NCI-H1048 (cell line): ENCODE results near the gene MAJIN.
A peak's percentile ranks its signal among the peaks of the same experiment; 100 is the strongest.
"Not testable (repeated sequence)": the region's sequence is repeated elsewhere in the genome, so short reads cannot be mapped to it uniquely, and the experiment has no call there.

ENCODE experiments used
- DNase-seq: peaks from one replicate; lab custom pipeline; 2025; lab: John Stamatoyannopoulos, UW

The MAJIN gene, protein sequence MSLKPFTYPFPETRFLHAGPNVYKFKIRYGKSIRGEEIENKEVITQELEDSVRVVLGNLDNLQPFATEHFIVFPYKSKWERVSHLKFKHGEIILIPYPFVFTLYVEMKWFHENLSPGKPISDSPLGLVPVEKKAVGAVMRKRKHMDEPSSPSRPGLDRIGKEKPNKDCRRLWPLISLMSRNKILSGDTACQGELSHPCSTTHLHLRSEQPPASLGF

DNA sequence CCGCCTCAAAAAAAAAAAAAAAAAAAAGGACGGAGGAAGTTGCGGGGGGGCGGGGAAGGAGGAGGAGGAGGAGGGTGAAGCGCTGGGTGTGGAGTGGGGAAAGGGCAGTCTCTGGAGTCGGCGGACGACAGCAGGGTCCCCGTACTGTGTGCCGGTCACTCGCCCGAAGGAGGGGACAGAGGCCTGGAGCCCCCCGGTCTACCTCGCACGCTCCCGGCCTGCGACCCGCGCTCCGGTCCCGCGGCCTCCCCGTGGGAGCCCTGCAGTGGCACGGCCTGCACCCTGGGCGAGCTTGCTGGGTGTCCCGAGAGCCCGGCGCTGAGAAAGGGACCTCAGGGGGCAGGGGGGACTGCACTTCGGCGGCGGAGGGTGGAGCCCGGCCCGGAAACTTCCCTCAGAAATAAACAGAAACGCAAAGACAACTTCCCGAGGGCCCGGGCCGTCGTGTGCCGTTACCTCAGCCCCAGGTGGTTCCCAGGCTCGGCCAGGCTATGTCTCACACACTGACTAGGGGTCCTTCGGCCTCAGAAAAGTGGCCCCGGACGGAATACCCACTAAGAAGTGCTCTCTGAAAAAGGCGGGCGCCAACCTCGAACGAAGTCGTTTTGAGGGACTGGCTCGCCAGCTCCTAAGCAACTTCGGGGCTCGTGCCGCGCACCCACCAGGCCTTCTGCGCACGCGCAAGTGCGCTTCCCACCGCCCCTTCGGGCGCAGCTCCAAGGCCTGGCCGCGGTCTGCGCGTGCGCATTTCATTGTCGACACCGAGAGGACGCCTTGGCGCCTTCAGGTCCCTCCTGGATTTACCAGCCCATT lies at the start of gene MAJIN:
TSS of gene MAJIN (minus strand) at position 688 of the 813 bp plus-strand sequence. CDS start 12,703 bp downstream, outside the sequence.
- no peak for DNase-seq

DNA sequence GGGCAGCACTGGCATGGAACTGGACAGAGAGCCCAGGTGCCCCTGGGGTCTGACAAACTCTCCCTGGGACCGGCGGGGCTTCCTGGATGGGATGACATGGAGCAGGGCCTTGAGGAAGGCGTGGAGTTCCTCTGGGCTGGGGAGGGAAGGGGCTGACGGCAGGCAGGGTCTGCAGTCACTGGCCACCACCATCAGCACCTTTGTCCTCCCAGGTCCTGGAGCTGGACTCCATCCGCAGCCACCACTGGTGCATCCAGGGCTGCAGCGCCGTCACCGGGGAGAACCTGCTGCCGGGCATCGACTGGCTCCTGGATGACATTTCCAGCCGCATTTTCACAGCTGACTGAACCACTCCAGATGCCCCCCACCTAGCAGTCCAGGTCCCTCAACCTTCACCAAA lies 49.6 kb upstream of the MAJIN start:
- no peak for DNase-seq

- no peak for DNase-seq
Measured at GRCh38 chr11:65021003-65021402, 49.1 kb upstream of the MAJIN start.

DNA sequence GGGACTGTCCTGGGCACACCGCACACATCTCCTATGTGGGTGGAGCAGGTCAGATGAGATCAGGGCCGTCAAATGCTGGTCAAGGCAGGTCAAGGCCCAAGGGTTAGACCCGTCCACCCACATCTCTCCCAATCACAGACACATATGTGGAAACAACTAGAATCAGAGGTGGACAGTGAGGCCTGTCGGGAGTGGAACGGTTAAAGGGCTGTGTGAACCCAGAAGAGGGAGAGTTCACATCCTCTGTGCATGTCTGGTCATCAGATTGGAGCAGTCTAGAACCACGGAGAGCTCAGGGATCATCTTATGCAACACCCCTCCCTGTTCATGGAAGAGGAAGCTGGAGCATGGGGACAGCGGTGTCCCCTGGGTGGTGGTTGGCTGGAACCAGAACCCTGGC lies 47.9 kb upstream of the MAJIN start:
- no peak for DNase-seq

DNA sequence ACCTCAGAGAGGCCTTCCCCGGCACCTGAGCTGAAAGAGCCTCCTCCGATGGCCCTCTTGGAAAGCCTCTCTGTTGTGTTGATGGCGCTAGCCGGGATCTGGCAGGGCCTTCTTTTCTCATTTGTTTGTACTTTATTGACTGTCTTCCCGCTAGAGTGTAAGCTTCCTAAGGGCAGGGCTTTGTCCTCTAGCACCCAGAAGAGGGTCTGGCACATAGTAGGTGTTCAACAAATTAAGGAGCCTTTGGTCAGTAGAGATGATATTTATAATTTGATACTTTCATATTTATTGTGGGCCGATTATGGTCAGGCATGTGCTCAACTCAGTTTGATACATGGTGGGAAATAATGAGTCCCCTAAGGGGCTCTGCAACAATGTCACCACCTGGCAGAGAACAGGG lies 46.0 kb upstream of the MAJIN start:
- DNase-seq: no peak

- DNase-seq: no peak
Measured at GRCh38 chr11:65016705-65017104, 44.8 kb upstream of the MAJIN start.

GRCh38 chr11:65014726-65015227 lies 42.9 kb upstream of the MAJIN start:
- DNase-seq: no peak

- DNase-seq: peak; percentile 85
Measured at GRCh38 chr11:65013888-65014725, 42.2 kb upstream of the MAJIN start, which contains the start of gene ARL2. Gene ARL2, plus strand, starts transcription at chr11:65014160. Its CDS starts 48 bp downstream, at chr11:65014208.

DNA sequence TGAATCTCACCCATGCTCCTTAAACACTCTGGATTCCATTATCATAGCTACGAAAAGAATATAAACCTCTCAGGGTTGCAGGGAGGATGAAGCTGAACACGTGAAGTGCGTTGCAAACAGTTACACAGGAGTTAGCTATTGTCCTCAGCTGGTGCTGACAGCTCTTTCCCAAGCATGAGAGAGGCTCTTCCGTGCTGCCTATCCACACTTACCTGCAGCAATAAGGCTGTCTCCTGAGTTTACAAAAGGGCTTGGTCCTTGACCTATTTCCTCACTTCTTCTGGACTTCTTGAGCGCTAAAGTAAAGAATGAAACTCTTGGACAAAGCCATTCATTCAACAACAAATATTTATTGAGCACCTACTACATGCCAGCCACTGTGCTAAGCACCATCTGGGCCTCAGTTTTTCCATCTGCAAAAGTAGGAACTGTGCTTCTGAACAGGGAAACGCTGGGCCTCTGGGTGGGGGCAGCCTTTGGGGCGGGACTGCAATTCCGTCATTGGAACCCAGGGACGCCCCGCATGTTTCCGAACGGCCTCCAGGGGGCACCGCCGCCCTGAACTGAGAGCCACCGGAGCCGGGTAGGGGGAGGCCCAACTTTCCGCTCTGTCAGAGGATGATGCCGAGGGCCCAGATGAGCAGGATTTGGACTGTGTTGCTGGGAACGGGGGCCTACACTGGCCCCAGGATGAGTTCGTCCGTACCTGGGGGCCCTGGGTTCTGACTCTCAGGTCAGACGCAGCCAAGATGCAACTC lies 41.4 kb upstream of the MAJIN start:
- DNase-seq: peak; percentile 67

DNA sequence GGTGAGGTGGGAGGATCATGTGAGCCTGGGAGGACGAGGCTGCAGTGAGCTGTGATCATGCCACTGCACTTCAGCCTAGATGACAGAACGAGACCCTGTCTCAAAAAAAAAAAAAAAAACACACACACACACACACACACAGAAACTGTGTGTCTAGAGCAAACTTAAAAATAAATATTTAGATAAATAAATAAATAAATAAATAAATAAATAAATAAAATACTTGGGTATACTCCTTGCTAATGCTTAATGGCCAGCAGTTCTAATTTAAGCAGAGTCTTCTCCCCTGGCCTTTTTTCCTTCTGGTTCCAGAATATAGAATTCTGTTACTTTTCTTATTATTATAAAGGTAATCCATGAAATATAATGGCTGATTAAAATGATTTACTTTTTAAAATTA lies 37.0 kb upstream of the MAJIN start:
- DNase-seq: no peak

DNA sequence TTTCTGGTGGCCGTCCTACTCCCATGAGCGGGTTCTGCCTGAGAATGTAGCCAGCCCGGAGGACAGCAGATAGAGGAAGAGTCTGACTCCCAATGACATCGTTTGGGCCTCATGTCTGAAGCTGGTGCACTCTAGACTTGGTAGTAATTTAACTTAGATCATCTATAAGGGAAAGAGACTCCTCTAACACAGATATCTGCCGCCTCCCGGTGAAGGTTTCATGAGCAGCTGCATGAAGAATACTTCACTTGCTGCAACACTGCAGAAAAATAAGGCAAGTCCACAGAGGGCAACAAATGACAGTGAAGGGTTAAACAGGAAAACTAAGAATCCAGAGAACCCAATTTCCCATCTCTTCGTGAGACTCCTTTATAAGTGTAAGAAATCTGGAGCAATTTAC lies 36.1 kb upstream of the MAJIN start:
- no peak for DNase-seq

- DNase-seq: not testable (repeated sequence)
Measured at GRCh38 chr11:65003968-65004367, 32.1 kb upstream of the MAJIN start.

DNA sequence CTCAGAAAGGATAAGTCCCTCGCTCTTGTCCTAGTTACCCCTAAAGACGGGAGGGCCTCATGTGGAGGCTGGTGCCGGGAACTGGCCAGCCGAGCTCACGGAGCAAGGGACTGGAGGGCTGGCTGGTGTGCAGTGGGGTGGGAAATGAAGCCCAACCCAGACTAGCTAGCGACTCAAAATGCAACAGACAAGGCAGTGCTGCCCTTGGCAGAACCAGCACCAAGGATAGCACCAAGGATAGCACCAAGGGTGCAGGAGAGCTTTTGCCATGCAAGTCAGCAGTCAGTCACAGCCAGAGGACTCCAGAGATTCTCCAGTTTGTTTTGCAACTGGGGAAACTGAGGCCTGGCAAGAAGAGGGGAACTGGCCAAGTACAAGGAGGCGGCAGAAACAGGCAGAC lies 31.4 kb upstream of the MAJIN start:
- no peak for DNase-seq

- no peak for DNase-seq
Measured at GRCh38 chr11:65002706-65003105, 30.8 kb upstream of the MAJIN start.

- DNase-seq: no peak
Measured at GRCh38 chr11:64999478-64999877, 27.6 kb upstream of the MAJIN start.

GRCh38 chr11:64998690-64999431 lies 27.0 kb upstream of the MAJIN start:
- no peak for DNase-seq

- no peak for DNase-seq
Measured at GRCh38 chr11:64998141-64998540, 26.2 kb upstream of the MAJIN start.

DNA sequence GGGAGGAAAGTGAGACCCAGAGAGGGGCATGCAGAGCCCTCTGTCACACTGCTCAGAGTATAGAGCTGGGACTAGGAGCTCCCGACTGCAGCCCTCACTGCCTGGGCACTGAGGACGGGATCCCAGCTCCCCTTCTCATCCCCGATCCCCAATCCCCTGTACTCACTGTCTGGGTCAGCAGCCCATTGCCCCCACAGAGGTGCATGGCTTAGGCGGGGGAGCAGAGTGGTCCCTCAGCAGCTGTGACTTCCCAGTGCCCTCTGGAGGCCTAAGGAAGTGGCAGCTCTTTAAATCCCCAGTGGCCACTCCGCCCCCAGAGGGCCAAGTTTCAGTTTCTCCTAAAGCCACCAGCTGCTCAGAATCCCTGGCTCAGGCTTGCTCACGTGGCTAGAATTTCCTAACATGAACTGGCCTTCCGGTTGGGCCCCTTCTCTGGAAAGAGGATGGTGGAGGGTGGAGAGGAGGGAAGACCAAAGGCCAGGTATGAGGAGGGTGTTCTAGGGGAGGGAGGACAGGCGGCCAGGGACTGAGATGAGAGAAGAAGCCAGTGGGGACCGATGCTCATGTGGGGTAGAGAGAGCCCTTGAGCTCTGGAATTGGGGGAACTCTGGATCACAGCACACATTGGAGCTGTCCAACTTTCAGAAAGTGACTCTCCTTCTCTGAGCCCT lies 24.9 kb upstream of the MAJIN start, which contains the start of gene BATF2:
TSS of gene BATF2 (minus strand) at position 262 of the 671 bp plus-strand sequence. CDS start at position 205, 57 bp downstream.
- no peak for DNase-seq

GRCh38 chr11:64996327-64996709 lies 24.4 kb upstream of the MAJIN start:
- no peak for DNase-seq

GRCh38 chr11:64994318-64994717 lies 22.4 kb upstream of the MAJIN start:
- DNase-seq: no peak
